ENCODE data around the gene AGBL1. TPM values are rescaled to one million over a fixed set of nuclear protein-coding genes. Genes with fewer than 3 reads are reported as not detected.
"Not testable (repeated sequence)": the region's sequence is repeated elsewhere in the genome, so short reads cannot be mapped to it uniquely, and the experiment has no call there.

AGBL1 gene
- total RNA-seq, 1 donor from 2014 or later: not detected

DNA sequence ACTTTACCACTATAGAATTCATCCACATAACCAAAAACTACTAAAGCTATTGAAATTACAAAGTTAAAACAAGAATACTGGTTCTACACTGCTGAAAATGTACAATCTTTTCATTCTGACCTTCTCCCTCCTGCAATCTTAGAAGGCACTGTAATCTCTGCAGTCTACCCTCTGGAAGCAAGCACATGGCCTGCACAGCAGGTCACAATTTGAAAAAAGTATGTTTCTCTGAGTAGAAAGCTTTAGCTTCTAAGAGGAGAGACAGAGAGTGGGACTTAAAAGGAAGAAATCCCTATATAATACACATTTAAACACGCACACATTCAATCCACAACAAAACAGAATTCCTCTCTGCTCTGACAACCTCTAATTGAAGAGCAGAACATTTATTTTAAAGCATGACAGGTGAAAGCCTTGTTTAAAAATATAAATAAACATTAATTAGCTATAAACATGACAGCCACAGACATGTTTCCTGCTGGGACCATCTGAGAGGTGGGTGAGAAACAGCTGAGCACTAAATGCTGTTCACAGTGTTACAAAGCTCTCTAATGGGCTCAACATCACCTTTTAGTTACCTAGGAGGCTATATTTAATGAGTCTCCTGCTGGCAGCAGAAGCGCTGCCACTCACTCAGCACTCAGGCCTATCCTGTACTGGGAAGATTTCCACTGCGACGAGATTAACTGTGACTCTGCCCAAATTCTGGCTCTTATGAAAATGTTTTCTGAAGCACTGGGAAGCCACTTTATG is 447.4 kb downstream of the AGBL1 start:
- Mint-ChIP-seq H3K4me3 (ENCODE audit: unreplicated experiment) (no peak overlapping the region), H3K27ac (ENCODE audit: unreplicated experiment) (no peak overlapping the region)

DNA sequence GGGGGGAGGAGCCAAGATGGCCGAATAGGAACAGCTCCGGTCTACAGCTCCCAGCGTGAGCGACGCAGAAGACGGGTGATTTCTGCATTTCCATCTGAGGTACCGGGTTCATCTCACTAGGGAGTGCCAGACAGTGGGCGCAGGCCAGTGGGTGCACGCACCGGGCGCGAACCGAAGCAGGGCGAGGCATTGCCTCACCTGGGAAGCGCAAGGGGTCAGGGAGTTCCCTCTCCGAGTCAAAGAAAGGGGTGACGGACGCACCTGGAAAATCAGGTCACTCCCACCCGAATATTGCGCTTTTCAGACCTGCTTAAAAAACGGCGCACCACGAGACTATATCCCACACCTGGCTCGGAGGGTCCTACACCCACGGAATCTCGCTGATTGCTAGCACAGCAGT is 448.4 kb downstream of the AGBL1 start:
- H3K4me2 ChIP-seq (ENCODE audit: low read length); H3K27ac Mint-ChIP-seq (ENCODE audit: unreplicated experiment); H4K20me1 ChIP-seq (ENCODE audit: insufficient read depth, low read length); H3K27me3 ChIP-seq (ENCODE audit: insufficient read depth, low read length); DNase-seq (ENCODE audit: low read depth); H3K4me1 ChIP-seq (ENCODE audit: insufficient read depth, low read length); H3K27ac ChIP-seq (ENCODE audit: low read depth, low read length); H3K36me3 Mint-ChIP-seq (ENCODE audit: low read depth, unreplicated experiment); H3K27me3 Mint-ChIP-seq (ENCODE audit: low read depth, unreplicated experiment); H3K9me3 Mint-ChIP-seq (ENCODE audit: unreplicated experiment); H3K79me2 ChIP-seq (ENCODE audit: insufficient read depth, low read length); H2AFZ ChIP-seq (ENCODE audit: low read depth, low read length); H3K9ac ChIP-seq (ENCODE audit: low read length); FAIRE-seq; H3K9me3 ChIP-seq (ENCODE audit: insufficient read depth, low read depth, low read length); H3K4me3 Mint-ChIP-seq (ENCODE audit: unreplicated experiment); H3K4me3 ChIP-seq (ENCODE audit: insufficient read depth, low read depth, low read length); H3K36me3 ChIP-seq (ENCODE audit: insufficient read depth, low read length); H3K4me1 Mint-ChIP-seq (ENCODE audit: low read depth, unreplicated experiment): not testable (repeated sequence)

More for the DNA sequence above, 447.4 kb downstream of the AGBL1 start:
- H3K79me2 ChIP-seq (ENCODE audit: insufficient read depth, low read length): no peaks in the 10 kb centered on the region
- no peaks in the 10 kb centered on the region for H3K4me1 ChIP-seq (ENCODE audit: insufficient read depth, low read length)
- Mint-ChIP-seq H3K27me3 (ENCODE audit: low read depth, unreplicated experiment) (no peaks in the 10 kb centered on the region), H3K9me3 (ENCODE audit: unreplicated experiment) (peaks cover 4% of the 10 kb centered on the region), H3K4me1 (ENCODE audit: low read depth, unreplicated experiment) (no peaks in the 10 kb centered on the region), H3K36me3 (ENCODE audit: low read depth, unreplicated experiment) (no peaks in the 10 kb centered on the region)
- H4K20me1 ChIP-seq (ENCODE audit: insufficient read depth, low read length): no peaks in the 10 kb centered on the region
- no peaks in the 10 kb centered on the region for H3K27me3 ChIP-seq (ENCODE audit: insufficient read depth, low read length)
- no peak for FAIRE-seq
- no peak overlapping the region for H2AFZ ChIP-seq (ENCODE audit: low read depth, low read length)
- H3K9ac ChIP-seq (ENCODE audit: low read length): no peak overlapping the region
- no peak overlapping the region for H3K4me3 ChIP-seq (ENCODE audit: insufficient read depth, low read depth, low read length)
- H3K27ac ChIP-seq (ENCODE audit: low read depth, low read length): no peak overlapping the region
- H3K36me3 ChIP-seq (ENCODE audit: insufficient read depth, low read length): no peaks in the 10 kb centered on the region
- TF ChIP-seq EZH2 (IDR thresholded peaks at IDR 0.05; ENCODE audit: insufficient read depth, low read length): no peak
- TF ChIP-seq, protein P1, sequence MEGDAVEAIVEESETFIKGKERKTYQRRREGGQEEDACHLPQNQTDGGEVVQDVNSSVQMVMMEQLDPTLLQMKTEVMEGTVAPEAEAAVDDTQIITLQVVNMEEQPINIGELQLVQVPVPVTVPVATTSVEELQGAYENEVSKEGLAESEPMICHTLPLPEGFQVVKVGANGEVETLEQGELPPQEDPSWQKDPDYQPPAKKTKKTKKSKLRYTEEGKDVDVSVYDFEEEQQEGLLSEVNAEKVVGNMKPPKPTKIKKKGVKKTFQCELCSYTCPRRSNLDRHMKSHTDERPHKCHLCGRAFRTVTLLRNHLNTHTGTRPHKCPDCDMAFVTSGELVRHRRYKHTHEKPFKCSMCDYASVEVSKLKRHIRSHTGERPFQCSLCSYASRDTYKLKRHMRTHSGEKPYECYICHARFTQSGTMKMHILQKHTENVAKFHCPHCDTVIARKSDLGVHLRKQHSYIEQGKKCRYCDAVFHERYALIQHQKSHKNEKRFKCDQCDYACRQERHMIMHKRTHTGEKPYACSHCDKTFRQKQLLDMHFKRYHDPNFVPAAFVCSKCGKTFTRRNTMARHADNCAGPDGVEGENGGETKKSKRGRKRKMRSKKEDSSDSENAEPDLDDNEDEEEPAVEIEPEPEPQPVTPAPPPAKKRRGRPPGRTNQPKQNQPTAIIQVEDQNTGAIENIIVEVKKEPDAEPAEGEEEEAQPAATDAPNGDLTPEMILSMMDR (IDR thresholded peaks at IDR 0.05; ENCODE audit: insufficient read depth, low read depth, low read length): no peak
- DNase-seq (ENCODE audit: low read depth): no peak
- H3K4me2 ChIP-seq (ENCODE audit: low read length): no peak overlapping the region
- H3K9me3 ChIP-seq (ENCODE audit: insufficient read depth, low read depth, low read length): no peaks in the 10 kb centered on the region

DNA sequence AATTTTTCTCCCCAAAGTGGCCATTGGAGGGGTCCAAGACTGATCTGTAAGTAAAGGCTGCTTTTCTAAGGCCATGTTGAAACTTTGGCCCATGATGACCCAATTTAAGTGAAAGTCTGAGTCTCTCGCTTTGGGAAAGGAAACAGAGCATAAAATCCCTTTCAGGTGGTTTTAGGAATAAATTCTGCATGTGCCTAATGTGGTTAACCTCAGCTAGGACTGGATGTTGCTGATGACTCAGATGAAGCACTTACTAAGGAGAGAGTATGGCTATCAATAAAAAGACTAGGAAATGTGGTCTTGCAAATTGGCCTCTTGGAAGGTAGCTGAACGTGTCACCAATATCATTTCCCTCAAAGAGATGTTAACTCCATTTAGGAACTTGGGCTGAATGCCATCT is 458.5 kb downstream of the AGBL1 start:
- Histone ChIP-seq H3K9ac (ENCODE audit: low read length) (no peak overlapping the region), H3K27ac (ENCODE audit: low read depth, low read length) (no peak overlapping the region), H3K4me3 (ENCODE audit: insufficient read depth, low read depth, low read length) (no peak overlapping the region), H3K36me3 (ENCODE audit: insufficient read depth, low read length) (no peaks in the 10 kb centered on the region), H3K9me3 (ENCODE audit: insufficient read depth, low read depth, low read length) (no peaks in the 10 kb centered on the region), H4K20me1 (ENCODE audit: insufficient read depth, low read length) (no peaks in the 10 kb centered on the region), H3K79me2 (ENCODE audit: insufficient read depth, low read length) (no peaks in the 10 kb centered on the region), H2AFZ (ENCODE audit: low read depth, low read length) (no peak overlapping the region), H3K4me1 (ENCODE audit: insufficient read depth, low read length) (no peaks in the 10 kb centered on the region), H3K27me3 (ENCODE audit: insufficient read depth, low read length) (no peaks in the 10 kb centered on the region), H3K4me2 (ENCODE audit: low read length) (no peak overlapping the region)
- TF ChIP-seq, protein P1 (IDR thresholded peaks at IDR 0.05; ENCODE audit: insufficient read depth, low read depth, low read length): no peak
- TF ChIP-seq EZH2 (IDR thresholded peaks at IDR 0.05; ENCODE audit: insufficient read depth, low read length): no peak
- Mint-ChIP-seq H3K27ac (ENCODE audit: unreplicated experiment) (no peak overlapping the region), H3K4me3 (ENCODE audit: unreplicated experiment) (no peak overlapping the region), H3K9me3 (ENCODE audit: unreplicated experiment) (no peaks in the 10 kb centered on the region), H3K27me3 (ENCODE audit: low read depth, unreplicated experiment) (peaks cover 35% of the 10 kb centered on the region), H3K36me3 (ENCODE audit: low read depth, unreplicated experiment) (no peaks in the 10 kb centered on the region), H3K4me1 (ENCODE audit: low read depth, unreplicated experiment) (peaks cover 4% of the 10 kb centered on the region)
- FAIRE-seq (no peak), DNase-seq (ENCODE audit: low read depth) (peak; percentile 30)
